Right cardiac atrium (tissue), 5 donors: ENCODE data around the gene PSTPIP1. TPM values are rescaled to one million over a fixed set of nuclear protein-coding genes. Genes with fewer than 3 reads are reported as not detected.

Experiments used
- ATAC-seq, 2 donors: fragments of 200-7000 bp; cut with Tn5 transposase; one replicate each; pipeline versions ENCODE4 v1.8.0 to v1.9.1; 2020; ENCODE audit warnings: moderate library complexity in 2 of 2, mild to moderate bottlenecking in 1 of 2
- DNase-seq, 3 donors: peaks; one replicate each; pipeline ENCODE4 v3.0.0-alpha.2; 2020
- H3K27ac ChIP-seq: one replicate; pipeline ENCODE4 v1.5.1; 2013; ENCODE audit warnings: mild to moderate bottlenecking, low read length, control low read depth, moderate library complexity
- H3K27me3 ChIP-seq: one replicate; pipeline ENCODE4 v1.6.1; 2013; ENCODE audit not compliant: control insufficient read depth, insufficient read depth
- H3K4me1 ChIP-seq: one replicate; pipeline ENCODE4 v1.6.1; 2013; ENCODE audit warnings: low read length; ENCODE audit not compliant: control insufficient read depth, insufficient read depth
- H3K4me3 ChIP-seq: one replicate; pipeline ENCODE4 v1.5.1; 2013; ENCODE audit warnings: low read length, control low read depth
- H3K9me3 ChIP-seq: one replicate; pipeline ENCODE4 v1.6.1; 2013; ENCODE audit warnings: low read length; ENCODE audit not compliant: control insufficient read depth
- WGBS: extraction: QIAGEN DNeasy Blood & Tissue Kit; methylation state at CpG from one replicate; pipeline ENCODE4 v1.1.7; 2013; 5-methylcytosine and 5-hydroxymethylcytosine counted together
- intact Hi-C, 4 donors: fragments of 100-400 bp; cut with DNase I; formaldehyde crosslinking; loops; one replicate each; pipeline versions ENCODE4 v1.11.0 to v1.14.0; 2022 to 2023
- polyA plus RNA-seq: library from polyadenylated mRNA; stranded (reverse); fragments of 200-250 nt; gene quantifications from one replicate; pipeline ENCODE4 v1.2.3, GENCODE V29; 2013
- total RNA-seq, 4 donors: library from RNA; stranded (reverse); fragmentation: NEBNext Ultra II Directional; extraction: Animal tissue kit (Norgen Biotek cat#: 25700); gene quantifications; one replicate each; pipeline ENCODE4 v1.2.1, GENCODE V29; 2021
- donor health status: healthy with polysubstance abuse.
- donor health status: DM: no; HTN: yes; CAD: no.
- donor health status: DM: no; HTN: no; CAD: no.
- donor health status: DM: no; HTN: yes; CAD: no; lungs with severe emphysema.
- donor health status: DM: yes; HTN: yes; CAD: no.

The PSTPIP1 gene
- total and polyA plus RNA-seq, 5 donors, result 1.9 to 6.0 (median 5.0) TPM

DNA sequence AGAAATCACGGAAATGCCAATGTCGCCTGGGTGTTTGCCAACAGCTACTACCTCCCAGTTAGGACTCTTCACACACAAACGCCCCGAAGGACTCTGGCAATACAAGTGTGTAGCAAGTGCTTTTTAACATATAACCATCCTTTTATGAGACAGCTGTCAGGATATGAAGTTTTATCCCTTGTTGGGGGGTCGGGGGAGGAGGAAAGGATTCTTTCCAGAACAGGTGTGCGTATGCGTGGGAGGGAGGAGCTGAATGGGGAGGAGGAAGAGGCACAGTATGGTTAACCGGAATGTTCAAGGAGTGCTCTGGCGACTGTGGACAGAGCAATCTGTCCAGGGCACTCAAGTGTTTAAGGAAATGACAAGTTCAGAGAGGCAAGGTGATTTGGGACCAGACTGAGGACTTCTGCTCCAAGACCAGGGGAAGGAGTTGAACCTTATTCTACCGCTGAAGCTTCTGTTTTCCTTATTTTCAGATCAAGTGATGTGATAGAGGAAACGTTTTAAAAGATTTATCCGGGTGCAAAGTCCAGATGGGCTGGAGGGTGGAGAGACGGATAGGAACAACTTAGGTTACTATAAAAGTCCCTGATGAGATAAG, 74.7 kb downstream of the PSTPIP1 start:
- intact Hi-C loops, result no loop called here
- Histone ChIP-seq H3K9me3 (no peaks in the 10 kb centered on the region), H3K27ac (no peak overlapping the region), H3K4me3 (peak overlapping the region; percentile 92), H3K4me1 (peaks cover 4% of the 10 kb centered on the region), H3K27me3 (no peaks in the 10 kb centered on the region)
- DNase-seq, result no peak
- peak in 1 of 2 donors; percentile 5 for ATAC-seq
- WGBS, result 19% methylated on average over 13 of the region's 13 CpGs

- Histone ChIP-seq H3K9me3 (no peaks in the 10 kb centered on the region), H3K27ac (peak overlapping the region; percentile 87), H3K4me3 (peak overlapping the region; percentile 92), H3K27me3 (no peaks in the 10 kb centered on the region), H3K4me1 (peaks cover 4% of the 10 kb centered on the region)
- ATAC-seq (no peak), DNase-seq (no peak)
- intact Hi-C loops, result no loop called here
- WGBS, result under 1% methylated on average over 18 of the region's 18 CpGs
These were observed 75.2 kb downstream of the PSTPIP1 start for GRCh38 chr15:77070180-77070494.

- under 1% methylated on average over 96 of the region's 97 CpGs for WGBS
- intact Hi-C loops, result no loop called here
These were observed 75.8 kb downstream of the PSTPIP1 start, which contains the start of gene TSPAN3 for GRCh38 chr15:77070495-77071304. Gene TSPAN3, minus strand, starts transcription at chr15:77071109. Its CDS starts 155 bp downstream, at chr15:77070954.

GRCh38 chr15:77071305-77072223, 76.6 kb downstream of the PSTPIP1 start:
- WGBS, result 67% methylated on average over 15 of the region's 15 CpGs
- ATAC-seq, result no peak
- no peaks in the 10 kb centered on the region for H3K9me3 ChIP-seq

More at GRCh38 chr15:77070495-77071304, 75.8 kb downstream of the PSTPIP1 start, which contains the start of gene TSPAN3:
- Histone ChIP-seq H3K4me3 (peak within 1 kb of the TSS; percentile 92), H3K4me1 (peaks cover 4% of the 10 kb centered on the region), H3K9me3 (no peaks in the 10 kb centered on the region), H3K27ac (peak within 1 kb of the TSS; percentile 87), H3K27me3 (no peaks in the 10 kb centered on the region)
- DNase-seq (peak; percentile 94 to 98 (median 97)), ATAC-seq (peak; percentile 98)

DNA sequence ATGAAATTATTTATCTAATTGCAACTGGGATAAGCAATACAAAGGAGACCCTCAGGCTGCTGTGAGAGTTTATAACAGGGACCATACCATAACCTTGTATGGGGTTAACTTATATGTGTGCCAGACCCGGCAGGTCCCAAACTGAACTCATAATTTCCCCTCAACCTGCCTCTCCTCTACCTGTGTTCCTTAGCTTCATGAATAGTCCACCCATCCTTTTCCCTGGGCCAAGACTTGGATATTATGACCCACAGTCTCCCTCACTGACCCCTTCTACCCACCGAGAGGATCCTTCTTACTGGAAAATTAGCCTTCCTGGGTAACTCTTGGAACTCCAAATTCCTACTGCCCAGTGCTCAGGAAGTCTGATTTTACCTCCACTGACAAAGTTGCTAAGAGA, 79.4 kb downstream of the PSTPIP1 start:
- no peak overlapping the region for H3K27ac ChIP-seq
- ATAC-seq (no peak), DNase-seq (no peak)
- H3K27me3 ChIP-seq, result no peaks in the 10 kb centered on the region
- 72% methylated on average over 2 of the region's 2 CpGs for WGBS
- no peak overlapping the region for H3K4me3 ChIP-seq
- H3K4me1 ChIP-seq, result peaks cover 4% of the 10 kb centered on the region
- intact Hi-C loops, result no loop called here
- H3K9me3 ChIP-seq, result no peaks in the 10 kb centered on the region

More at GRCh38 chr15:77071305-77072223, 76.6 kb downstream of the PSTPIP1 start:
- H3K27me3 ChIP-seq, result no peaks in the 10 kb centered on the region
- no peak for DNase-seq
- intact Hi-C loops, result no loop called here
- H3K4me1 ChIP-seq, result peaks cover 4% of the 10 kb centered on the region
- peak overlapping the region; percentile 92 for H3K4me3 ChIP-seq
- H3K27ac ChIP-seq, result peak overlapping the region; percentile 69

DNA sequence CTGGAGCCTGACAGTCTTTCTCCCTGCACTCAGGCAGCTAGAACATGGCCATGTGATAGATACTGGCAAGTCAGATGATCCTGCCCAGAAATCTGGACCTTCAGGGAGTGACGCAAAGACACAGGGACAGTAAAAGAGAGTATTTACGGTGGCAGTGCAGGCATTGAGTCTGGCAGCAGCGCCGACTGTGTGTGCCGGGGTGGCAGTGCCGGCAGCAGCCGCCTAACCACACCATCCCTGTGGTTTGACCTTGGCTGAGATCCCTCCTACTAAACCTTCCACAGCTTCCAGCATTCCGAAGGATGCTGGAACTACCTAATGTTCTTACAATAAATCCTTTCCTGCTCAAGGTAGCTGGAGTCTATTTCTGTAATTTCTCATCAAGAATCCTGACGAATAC, 80.6 kb downstream of the PSTPIP1 start:
- Histone ChIP-seq H3K27me3 (no peaks in the 10 kb centered on the region), H3K4me3 (no peak overlapping the region), H3K9me3 (no peaks in the 10 kb centered on the region), H3K4me1 (no peaks in the 10 kb centered on the region), H3K27ac (no peak overlapping the region)
- DNase-seq (no peak), ATAC-seq (no peak)
- intact Hi-C loops, result no loop called here
- WGBS, result 76% methylated on average over 9 of the region's 9 CpGs

DNA sequence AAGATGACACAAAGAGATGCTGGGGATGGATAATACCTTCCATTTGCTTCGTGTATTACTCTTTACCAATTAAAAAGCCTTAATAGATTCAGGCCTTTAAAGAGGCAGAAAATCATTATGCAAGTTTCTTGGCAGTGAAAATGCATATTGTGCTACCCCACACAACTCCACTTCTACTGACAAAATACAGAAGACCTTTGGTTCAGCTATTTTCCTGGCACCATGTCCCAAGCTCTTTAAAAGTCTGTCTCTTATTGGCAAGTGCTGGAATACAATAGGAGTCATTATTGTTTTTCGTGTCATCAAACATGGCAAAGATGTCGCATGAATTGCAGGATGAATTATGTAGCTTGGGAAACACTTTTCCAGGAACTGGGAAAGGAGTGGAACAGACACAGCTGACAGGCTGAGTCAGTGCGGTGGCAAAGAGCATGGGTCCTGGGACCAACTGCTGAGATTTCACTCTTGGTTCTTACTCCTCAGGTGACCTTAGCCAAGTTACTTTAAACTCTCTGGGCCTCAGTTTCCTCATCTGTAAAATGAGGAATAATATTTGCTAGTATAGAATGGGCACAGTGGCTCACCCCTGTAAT, 81.5 kb downstream of the PSTPIP1 start:
- Histone ChIP-seq H3K4me1 (no peaks in the 10 kb centered on the region), H3K27me3 (no peaks in the 10 kb centered on the region), H3K4me3 (no peak overlapping the region), H3K27ac (no peak overlapping the region), H3K9me3 (no peaks in the 10 kb centered on the region)
- no peak for ATAC-seq
- WGBS, result 68% methylated on average over 4 of the region's 4 CpGs
- DNase-seq, result no peak
- intact Hi-C loops, result no loop called here

DNA sequence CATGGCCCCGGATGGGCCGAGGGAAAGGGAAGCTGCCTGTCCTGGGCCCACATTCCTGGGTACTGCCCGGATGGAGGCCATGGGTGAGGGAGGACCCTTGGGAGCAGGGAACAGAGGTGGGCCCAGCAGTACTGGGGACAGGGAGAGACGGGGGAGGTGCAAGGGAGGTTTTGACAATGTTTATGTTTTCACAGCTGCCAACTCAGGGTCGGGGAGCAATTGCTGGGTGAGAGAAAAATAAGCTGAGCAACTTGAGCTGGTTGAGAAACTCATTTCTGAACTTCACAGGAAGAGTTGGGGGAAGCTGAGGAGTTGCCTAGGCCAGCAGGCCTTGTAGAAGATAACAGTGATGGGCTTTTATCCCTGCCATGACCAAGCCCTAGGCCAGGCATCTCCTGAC, 87.0 kb downstream of the PSTPIP1 start:
- Histone ChIP-seq H3K9me3 (no peaks in the 10 kb centered on the region), H3K27ac (no peak overlapping the region), H3K4me1 (no peaks in the 10 kb centered on the region), H3K4me3 (no peak overlapping the region), H3K27me3 (no peaks in the 10 kb centered on the region)
- WGBS, result 82% methylated on average over 5 of the region's 5 CpGs
- intact Hi-C loops, result no loop called here
- ATAC-seq (no peak), DNase-seq (no peak)

GRCh38 chr15:77083381-77084160, 88.6 kb downstream of the PSTPIP1 start:
- no peak overlapping the region for H3K27ac ChIP-seq
- no peaks in the 10 kb centered on the region for H3K9me3 ChIP-seq
- no peaks in the 10 kb centered on the region for H3K4me1 ChIP-seq
- H3K27me3 ChIP-seq, result no peaks in the 10 kb centered on the region
- WGBS, result 16% methylated on average over 21 of the region's 21 CpGs
- ATAC-seq, result peak; percentile 98 to 99
- DNase-seq, result peak; percentile 84 to 91 (median 90)
- intact Hi-C loops, result no loop called here
- H3K4me3 ChIP-seq, result peak overlapping the region; percentile 11

DNA sequence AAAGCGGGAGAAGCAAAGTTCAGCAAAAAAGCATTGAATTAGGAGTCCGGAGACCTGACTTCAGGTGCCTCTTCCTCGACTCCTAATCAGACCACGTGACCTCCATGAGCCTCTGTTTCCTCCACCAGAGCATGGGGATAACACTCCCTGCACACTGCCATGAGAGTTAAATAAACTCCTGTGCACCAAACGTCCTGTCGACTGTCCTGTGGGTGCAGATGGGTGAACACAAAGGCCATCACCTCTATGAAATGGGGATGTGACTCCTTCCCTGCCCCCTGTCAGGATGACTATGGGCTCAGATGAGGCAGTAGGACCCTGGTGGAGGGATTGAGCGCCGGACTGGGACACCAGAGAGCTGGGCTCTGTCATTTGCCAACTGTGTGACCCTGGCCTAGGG, 89.5 kb downstream of the PSTPIP1 start:
- no peak for DNase-seq
- Histone ChIP-seq H3K4me3 (no peak overlapping the region), H3K9me3 (no peaks in the 10 kb centered on the region), H3K27ac (no peak overlapping the region), H3K27me3 (no peaks in the 10 kb centered on the region), H3K4me1 (no peaks in the 10 kb centered on the region)
- 91% methylated on average over 8 of the region's 8 CpGs for WGBS
- intact Hi-C loops, result no loop called here
- no peak for ATAC-seq
